ENCODE results near the gene EBF3. TPM values are rescaled to one million over a fixed set of nuclear protein-coding genes. Genes with fewer than 3 reads are reported as not detected.

Gene EBF3
- total RNA-seq, 1 experiment from 2014 or later, result 0.64 TPM

- in situ Hi-C loops (cut with HindIII; ENCODE audit: low pct_unique_long_range_greater_than_20kb, low sequenced_read_pairs), result no loop called here
- intact Hi-C loops (cut with micrococcal nuclease; ENCODE audit: unreplicated experiment), result no loop called here
- Histone ChIP-seq H3K36me3 (ENCODE audit: control insufficient read depth, insufficient read depth, low read length) (no peaks in the 10 kb centered on the region), H3K27ac (ENCODE audit: low read length) (no peak overlapping the region), H3K27me3 (ENCODE audit: control insufficient read depth, insufficient read depth, low read length) (no peaks in the 10 kb centered on the region; the same call in none of the 2 replicates), H3K4me3 (ENCODE audit: low read depth in 2 of 2, low read length in 2 of 2) (no peak overlapping the region), H3K9me3 (ENCODE audit: control insufficient read depth, insufficient read depth, low read depth, low read length) (no peaks in the 10 kb centered on the region), H3K4me1 (ENCODE audit: control insufficient read depth, insufficient read depth, low read length) (peaks cover 4% of the 10 kb centered on the region; the same call in 1 of the 2 replicates)
- DNase-seq (ENCODE audit: low read depth, low spot score), result no peak
- ATAC-seq, result no peak
- POLR2A ChIA-PET, result no interaction called here
- no TSS peak for BruUV-seq (replicated peaks)
- CTCF ChIA-PET, result interaction anchor here (0.6 kb wide), 1 partner anchor 124 kb away, joined by 3 read pairs; no protein-coding TSS in a partner anchor
- TF ChIP-seq POLR2AphosphoS5 (IDR thresholded peaks at IDR 0.05; ENCODE audit: low read depth, low read length) (no peak), CTCF (IDR thresholded peaks at IDR 0.05) (no peak), SIN3A (IDR thresholded peaks at IDR 0.05; ENCODE audit: borderline replicate concordance, insufficient read depth, low read depth, low read length) (no peak), TCF7L2 (IDR thresholded peaks at IDR 0.05; ENCODE audit: low read depth, low read length) (no peak), REST (IDR thresholded peaks at IDR 0.05; ENCODE audit: insufficient read depth in 1 of 2, low read depth in 2 of 2, low read length in 1 of 2) (no peak)
These were observed 116.2 kb downstream of the EBF3 start for GRCh38 chr10:129847741-129848483.

- in situ Hi-C loops (cut with HindIII; ENCODE audit: low pct_unique_long_range_greater_than_20kb, low sequenced_read_pairs), result no loop called here
- TF ChIP-seq REST (IDR thresholded peaks at IDR 0.05; ENCODE audit: insufficient read depth in 1 of 2, low read depth in 2 of 2, low read length in 1 of 2), result no peak
- TF ChIP-seq CTCF (IDR thresholded peaks at IDR 0.05), result no peak
- TF ChIP-seq SIN3A (IDR thresholded peaks at IDR 0.05; ENCODE audit: borderline replicate concordance, insufficient read depth, low read depth, low read length), result no peak
- TF ChIP-seq POLR2AphosphoS5 (IDR thresholded peaks at IDR 0.05; ENCODE audit: low read depth, low read length), result no peak
- no peak for TF ChIP-seq TCF7L2 (IDR thresholded peaks at IDR 0.05; ENCODE audit: low read depth, low read length)
- no peaks in the 10 kb centered on the region; the same call in none of the 2 replicates for H3K27me3 ChIP-seq (ENCODE audit: control insufficient read depth, insufficient read depth, low read length)
- no TSS peak for BruUV-seq (replicated peaks)
- H3K36me3 ChIP-seq (ENCODE audit: control insufficient read depth, insufficient read depth, low read length), result no peaks in the 10 kb centered on the region
- CTCF ChIA-PET, result no interaction called here
- no peak overlapping the region for H3K4me3 ChIP-seq (ENCODE audit: low read depth in 2 of 2, low read length in 2 of 2)
- POLR2A ChIA-PET, result no interaction called here
- no peak overlapping the region for H3K27ac ChIP-seq (ENCODE audit: low read length)
- DNase-seq (ENCODE audit: low read depth, low spot score) (no peak), ATAC-seq (no peak)
- H3K4me1 ChIP-seq (ENCODE audit: control insufficient read depth, insufficient read depth, low read length), result peaks cover 4% of the 10 kb centered on the region; the same call in 1 of the 2 replicates
- intact Hi-C loops (cut with micrococcal nuclease; ENCODE audit: unreplicated experiment), result no loop called here
- no peaks in the 10 kb centered on the region for H3K9me3 ChIP-seq (ENCODE audit: control insufficient read depth, insufficient read depth, low read depth, low read length)
These were observed 117.1 kb downstream of the EBF3 start for GRCh38 chr10:129846991-129847391.
